NCI-H510A treated with DMSO at 0.1 percent for 48 hours (cell line): ENCODE data around the gene IL33.
A peak's percentile ranks its signal among the peaks of the same experiment; 100 is the strongest.

ENCODE experiments used
- DNase-seq: peaks from one replicate; lab custom pipeline; 2025; lab: John Stamatoyannopoulos, UW

The IL33 gene

DNA sequence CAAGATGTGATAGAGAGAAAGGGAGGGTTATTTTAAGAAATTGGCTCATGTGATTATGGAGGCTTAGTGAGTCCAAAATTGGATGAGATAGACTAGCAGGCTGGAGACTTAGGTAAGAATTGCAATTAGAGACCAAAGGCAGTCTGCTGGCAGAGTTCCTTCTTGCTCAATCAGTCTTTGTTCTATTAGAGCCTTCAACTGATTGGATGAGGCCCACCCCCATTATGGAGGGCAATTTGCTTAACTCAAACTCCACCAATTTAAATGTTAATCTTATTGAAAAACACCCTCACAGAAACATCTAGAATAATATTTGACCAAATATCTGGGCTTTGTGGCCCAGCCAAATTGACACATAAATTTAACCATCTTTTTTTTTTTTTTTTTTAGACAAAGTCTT lies 88.6 kb downstream of the IL33 start:
- DNase-seq: no peak

DNA sequence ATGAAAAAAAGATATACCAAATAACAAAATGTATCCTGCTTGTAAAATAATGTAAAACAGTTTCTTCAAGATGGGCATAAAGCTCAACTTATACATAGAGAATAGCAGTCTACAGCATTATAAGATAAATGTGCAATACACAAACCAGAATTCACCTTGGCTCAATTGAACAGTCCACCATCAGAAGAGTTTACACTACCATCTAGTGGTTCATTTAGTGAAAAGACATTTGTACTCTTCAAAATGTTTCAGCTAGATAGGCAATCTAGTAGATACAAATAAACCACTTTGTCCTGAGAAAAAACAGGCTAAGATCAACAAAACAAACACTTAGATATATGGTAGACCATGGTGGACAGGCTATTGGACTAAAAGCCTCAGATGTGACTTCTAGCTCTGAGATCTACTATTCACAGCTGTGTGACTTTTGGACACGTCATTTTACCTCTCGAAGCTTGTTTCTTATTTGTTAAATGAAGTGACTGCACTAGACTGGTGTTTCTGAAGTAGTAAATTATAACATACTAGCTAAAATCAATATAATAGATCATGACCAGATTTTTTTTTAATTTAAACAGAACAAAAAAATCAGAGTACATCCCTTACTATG lies 90.5 kb downstream of the IL33 start:
- DNase-seq: peak; percentile 62
